Measurements from ENCODE around the gene GNG7.

GRCh38 chr19:2740314-2740656, 37.8 kb upstream of the GNG7 start:
- TF ChIP-seq POLR2AphosphoS5 (IDR thresholded peaks at IDR 0.05; ENCODE audit: low read depth, low read length) (no peak), USF2 (IDR thresholded peaks at IDR 0.05; ENCODE audit: borderline replicate concordance, low read depth, low read length) (no peak), CTCF (IDR thresholded peaks at IDR 0.05) (no peak), MAX (IDR thresholded peaks at IDR 0.05; ENCODE audit: low read depth) (no peak), YY1 (IDR thresholded peaks at IDR 0.05; ENCODE audit: low read depth) (no peak), NFIC (IDR thresholded peaks at IDR 0.05; ENCODE audit: borderline replicate concordance) (no peak), RCOR1 (IDR thresholded peaks at IDR 0.05; ENCODE audit: low read length) (no peak), EP300 (IDR thresholded peaks at IDR 0.05; ENCODE audit: borderline replicate concordance in 1 of 2, low read depth in 1 of 2, low read length in 1 of 2) (no peak), REST (IDR thresholded peaks at IDR 0.05; ENCODE audit: low read depth, low read length) (no peak), SIN3A (IDR thresholded peaks at IDR 0.05; ENCODE audit: borderline replicate concordance, low read depth, low read length) (no peak), CHD2 (IDR thresholded peaks at IDR 0.05; ENCODE audit: low read length, partially characterized antibody) (no peak), TAF1 (IDR thresholded peaks at IDR 0.05; ENCODE audit: borderline replicate concordance, low read depth, low read length) (no peak), JUND (IDR thresholded peaks at IDR 0.05) (no peak)
